GM18508 (cell line): ENCODE data around the gene IGSF21.

Experiments
- ATAC-seq: cut with Tn5 transposase; IDR thresholded peaks from one replicate; pipeline ENCODE4 v1.9.1; 2021; ENCODE audit warnings: moderate number of reproducible peaks; ENCODE audit not compliant: insufficient read depth, unreplicated experiment

Gene IGSF21

DNA sequence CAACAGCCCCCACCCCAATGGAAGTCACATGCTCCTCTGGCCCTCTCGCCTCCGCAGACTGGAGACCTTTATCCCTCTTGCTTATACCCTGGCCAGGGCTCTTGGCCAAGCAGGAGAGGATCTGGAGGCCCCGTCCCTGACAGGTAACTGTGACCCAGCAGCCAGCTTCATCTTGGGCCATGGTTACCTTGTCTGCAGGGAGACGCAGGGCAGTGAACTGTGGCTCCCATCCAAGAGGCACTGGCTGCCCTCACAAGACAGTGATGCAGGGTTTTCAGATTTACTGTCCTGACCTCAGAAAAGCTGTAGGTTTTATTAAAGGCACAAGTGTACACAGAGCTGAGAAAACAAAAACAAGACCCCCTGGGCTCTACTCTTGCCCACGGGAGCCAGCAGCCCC, 276.5 kb downstream of the IGSF21 start:
- no peak for ATAC-seq

DNA sequence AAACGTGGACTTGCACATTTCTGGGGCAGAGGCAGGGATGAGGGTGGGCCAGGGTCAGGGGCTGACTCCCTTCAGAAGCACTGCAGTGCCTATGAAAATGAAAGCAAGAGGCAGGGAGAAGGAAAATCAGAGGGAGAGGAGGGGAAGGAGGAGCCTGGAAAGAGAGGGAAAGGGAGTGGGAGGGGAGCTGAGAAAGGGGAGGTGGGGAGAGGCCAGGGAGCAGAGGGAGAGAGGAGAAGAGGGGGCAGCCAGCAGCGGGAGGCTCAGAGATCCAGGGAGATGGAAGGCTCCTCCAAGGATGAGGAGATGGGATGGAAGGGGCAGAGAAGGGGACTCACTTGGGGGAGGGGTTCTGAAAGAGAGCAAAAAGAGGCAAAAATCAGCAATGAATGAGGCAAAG, 276.9 kb downstream of the IGSF21 start:
- no peak for ATAC-seq

DNA sequence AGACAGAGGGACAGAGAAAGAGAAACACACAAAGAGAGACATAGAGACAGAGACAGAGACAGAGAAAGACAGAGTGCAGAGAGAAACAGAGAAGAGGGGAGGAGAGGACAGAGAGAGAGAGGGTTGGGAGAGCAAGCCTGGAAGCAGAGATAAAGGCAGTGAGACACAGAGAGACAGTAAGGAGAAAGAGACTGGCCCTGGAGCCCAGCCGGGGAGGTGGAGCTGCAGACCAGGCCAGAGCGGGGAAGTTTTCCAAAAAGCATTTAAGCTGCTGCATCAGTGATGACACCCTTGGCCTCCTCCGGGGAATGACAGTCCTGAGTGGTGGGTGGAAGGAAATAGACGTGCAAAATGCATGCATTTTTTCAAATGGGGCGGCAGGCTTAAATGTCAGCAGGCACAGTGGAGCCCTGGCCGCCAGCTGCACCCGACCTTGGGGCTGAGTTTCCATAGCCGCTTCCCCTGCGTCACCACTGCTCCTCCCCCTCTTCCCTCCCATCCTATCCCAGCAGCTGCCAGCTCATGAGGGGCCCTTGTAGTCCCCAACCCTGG, 277.7 kb downstream of the IGSF21 start:
- no peak for ATAC-seq

DNA sequence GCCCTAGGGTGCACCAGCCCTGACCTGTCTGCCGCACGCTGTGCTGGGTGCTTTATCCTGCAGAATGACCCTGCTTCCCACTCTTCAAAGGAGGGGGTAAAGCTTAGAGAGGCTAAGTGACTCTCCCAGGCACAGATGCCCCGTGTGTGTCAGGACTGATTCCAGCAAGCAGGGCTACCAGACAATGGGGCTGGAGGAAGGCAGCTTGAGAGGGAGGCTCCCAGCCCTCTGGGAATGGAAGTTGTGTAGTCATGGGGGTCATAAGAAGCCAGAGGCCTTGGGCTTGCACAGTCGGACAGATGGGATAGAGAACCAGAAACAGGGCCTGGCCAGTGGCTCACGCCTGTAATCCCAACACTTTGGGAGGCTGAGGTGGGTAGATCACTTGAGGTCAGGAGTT, 279.0 kb downstream of the IGSF21 start:
- no peak for ATAC-seq

DNA sequence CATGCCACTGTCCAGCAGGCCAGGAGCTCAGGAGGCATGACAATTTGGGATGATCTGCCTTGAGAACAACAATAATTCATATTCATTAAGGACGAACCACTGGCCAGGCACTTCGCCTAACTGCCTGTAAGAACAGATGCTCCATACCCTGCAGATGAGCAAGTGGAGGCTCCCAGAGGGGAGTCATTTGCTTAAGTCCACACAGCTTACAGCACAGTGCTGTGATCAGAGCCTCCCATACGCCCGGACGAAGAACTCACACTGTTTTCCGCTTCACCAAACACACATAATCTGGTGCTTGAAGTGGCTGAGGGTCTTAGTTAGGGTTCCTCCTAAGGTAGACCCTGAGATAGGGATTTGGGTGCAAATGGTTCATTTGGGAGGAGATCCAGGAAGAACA, 279.7 kb downstream of the IGSF21 start:
- ATAC-seq = no peak

DNA sequence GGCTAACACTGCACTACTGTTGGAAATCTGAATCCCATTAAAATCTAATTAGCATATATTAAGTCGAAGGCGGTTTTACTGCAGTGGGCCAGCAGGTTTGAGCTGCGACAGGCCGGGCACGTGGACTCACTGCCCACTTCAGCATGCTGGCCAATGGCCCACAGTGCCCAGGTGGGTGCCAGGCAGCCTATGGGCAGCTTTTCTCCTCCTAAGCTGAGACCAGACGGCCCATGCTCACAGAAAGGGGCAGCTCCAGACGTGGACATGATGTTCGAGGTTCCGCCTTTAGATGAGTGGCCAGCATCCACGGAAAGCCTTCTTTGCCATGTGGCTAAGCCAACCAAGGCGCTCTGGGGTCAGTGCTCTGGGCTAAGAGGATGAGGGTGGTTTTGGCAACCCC, 283.4 kb downstream of the IGSF21 start:
- no peak for ATAC-seq

DNA sequence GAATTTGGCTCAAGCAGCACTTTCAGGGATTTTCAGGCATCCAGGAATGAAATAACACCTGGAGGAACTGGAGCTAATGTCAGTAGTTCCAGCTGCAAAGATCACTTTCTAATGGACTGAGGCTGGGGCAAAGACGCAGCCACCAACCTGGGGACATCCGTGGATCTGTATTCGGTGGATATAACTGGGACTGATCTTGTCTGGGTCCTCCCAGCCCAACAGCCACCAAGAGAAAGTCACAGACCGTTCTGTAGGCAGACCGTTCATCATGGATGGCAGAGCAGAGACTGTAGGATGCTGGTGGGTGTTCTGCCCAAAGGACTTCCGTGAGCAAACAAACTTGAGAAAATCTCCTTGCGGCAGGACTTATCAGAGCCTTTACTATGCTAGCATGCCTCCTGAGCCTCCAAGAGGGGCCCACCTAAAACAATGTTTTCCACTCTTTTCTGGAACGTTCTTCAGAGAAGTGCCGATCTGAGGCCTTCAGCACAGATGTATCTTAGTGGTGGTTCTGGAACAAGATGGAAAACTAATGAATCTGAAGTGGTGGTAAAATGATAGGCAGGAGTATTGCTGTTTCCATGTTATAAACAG, 287.1 kb downstream of the IGSF21 start:
- ATAC-seq = no peak

DNA sequence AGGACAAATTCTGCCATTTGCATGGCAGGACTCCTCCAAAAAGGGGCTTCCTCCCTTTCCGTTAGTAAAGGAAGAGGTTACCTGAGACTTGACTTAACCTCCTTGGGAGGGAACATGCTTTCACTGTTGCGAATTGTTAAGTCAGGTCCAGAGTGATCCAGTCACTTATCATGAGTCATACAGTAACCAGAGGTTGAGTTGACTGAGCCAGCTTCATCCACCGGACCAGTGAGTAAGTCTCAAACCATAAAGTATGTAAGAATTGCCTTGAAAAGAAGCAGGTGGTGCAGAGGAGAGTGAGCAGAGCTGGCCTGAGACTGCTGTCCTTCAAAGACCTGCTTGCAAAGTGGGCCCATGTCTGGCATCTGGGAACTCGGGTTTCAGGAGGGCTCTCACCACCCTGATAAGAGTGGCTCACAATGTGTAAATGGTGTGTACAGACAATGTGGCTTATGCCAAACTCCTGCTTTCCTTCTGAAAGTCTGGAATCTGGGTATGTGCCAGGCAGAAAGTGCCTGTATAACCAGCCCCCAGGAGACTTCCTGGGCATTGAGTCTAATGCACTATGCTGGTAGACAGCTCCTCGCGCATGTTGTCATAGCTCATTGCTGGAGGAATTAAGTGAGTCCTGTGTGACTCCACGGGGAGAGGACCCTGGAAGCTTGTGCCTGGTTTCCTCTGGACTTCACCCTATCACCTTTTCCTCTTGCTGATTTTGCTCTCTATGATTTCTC, 288.8 kb downstream of the IGSF21 start:
- ATAC-seq = no peak

DNA sequence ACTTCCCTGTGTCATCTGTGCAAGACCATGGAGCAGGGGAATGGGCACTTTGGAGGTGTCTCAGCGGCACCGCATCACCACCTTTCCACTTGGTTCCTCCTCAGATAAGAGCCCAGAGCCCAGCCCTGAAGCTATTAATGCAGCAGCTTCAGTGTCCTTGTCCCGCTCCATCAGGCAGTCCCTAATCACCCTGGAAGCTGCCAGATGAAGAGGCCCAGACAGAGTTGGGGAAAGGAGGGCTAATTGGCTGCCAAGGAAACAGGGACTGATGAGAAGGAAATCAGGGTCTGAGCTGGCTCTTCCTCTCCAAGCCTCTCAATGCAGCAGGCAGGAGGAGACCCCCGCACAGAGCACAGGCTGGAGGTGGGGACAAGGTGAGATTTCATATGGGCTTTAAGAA, 290.0 kb downstream of the IGSF21 start:
- ATAC-seq = no peak

DNA sequence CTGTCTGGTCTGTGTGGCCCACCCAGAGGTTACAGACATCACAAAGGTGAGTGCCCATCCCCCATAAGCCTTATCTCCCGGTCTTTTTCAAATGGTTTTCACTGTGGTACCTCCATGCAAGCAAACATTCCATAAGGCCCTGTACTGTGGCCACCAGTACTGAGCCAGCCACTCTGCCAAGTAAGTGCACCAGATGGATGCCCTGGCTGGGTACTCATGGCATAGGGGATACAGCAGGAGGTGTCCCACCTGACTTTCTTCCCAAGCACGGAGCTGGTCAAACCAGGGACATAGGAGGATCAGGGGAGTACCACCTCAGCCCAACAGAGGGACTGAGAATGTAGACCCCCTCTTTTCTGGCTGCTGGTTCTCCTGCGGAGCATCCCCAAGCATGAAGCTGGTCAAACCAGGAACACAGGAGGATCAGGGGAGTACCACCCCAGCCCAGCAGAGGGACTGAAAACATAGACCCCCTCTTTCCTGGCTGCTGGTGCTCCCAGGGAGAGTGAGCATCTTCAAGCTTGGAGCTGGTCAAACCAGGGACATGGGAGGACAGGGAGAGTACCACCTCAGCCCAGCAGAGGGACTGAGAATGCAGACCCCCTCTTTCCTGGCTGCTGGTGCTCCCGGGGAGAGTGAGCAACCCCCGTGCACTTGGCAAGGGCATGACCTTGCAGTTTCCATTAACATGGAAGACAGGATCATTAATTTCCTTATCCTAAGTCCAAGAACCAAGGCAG, 291.4 kb downstream of the IGSF21 start:
- no peak for ATAC-seq

DNA sequence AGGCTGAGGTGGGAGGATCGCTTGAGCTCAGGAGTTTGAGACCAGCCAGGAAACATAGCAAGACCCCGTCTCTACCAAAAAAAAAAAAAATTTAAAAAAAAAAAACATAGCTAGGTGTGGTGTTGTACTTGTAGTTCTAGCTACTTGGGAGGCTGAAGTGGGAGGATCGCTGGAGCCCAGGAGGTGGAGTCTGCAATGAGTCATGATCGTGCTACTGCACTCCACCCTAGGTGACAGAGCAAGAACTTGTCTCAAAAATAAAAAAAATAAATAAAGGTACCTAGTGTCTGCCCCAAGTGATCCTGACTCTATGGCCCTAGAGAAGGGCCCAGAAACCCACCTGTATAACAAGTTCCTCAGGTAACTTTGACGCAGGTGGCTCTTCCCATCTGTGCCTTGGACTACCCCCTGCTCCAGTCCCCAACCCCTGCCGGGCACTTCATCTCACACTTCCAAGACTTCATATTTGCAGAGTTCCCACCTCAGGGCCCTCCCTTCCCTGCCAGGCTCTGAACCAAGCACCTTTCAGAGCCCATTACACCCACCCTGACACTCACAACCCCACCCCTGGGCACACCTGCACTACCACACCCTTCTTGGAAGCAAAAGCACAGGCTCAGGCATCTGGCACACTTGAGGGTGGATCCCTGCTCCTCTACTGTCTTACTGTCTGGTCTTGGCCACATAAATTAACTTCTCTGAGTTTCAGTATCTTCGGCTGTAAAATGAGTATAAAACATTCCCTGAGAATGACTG, 292.9 kb downstream of the IGSF21 start:
- ATAC-seq = no peak

DNA sequence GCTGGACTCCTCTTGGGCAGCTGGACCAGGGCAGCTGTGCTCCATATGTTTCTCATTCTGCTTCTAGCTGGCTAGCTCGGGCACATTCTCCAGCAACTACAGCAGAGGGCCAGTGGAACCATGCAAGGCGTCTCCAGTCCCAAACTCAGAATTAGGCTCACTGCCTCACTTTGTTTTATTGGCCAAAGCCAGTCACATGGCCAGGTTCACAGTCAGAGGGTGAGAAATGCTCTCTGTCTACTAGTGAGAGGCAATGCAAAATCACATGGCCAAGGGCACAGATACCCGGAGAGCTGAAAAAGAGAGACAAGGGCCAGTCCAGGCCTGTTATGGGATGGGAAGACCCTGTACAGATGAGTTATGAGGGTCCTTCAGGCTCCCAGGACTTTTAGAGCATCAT, 294.3 kb downstream of the IGSF21 start:
- no peak for ATAC-seq

DNA sequence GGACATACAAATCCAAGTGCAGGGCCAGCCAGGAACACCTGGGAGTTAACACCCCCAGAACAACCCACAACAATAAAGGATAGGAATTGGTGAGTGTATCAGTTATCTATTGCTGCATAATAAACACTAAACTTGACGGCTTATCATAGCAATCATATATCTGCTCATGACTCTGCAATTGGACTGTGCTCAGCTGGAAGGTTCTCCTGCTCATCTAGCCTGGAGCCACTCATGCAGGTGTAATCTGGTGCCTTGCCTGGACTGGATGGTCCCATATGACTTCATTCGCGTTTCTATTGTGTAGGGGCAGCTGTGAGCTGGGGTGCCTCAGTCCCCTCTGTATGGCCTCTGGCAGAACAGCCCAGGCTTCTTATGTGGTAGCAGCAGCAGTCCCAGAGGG, 296.9 kb downstream of the IGSF21 start:
- no peak for ATAC-seq

DNA sequence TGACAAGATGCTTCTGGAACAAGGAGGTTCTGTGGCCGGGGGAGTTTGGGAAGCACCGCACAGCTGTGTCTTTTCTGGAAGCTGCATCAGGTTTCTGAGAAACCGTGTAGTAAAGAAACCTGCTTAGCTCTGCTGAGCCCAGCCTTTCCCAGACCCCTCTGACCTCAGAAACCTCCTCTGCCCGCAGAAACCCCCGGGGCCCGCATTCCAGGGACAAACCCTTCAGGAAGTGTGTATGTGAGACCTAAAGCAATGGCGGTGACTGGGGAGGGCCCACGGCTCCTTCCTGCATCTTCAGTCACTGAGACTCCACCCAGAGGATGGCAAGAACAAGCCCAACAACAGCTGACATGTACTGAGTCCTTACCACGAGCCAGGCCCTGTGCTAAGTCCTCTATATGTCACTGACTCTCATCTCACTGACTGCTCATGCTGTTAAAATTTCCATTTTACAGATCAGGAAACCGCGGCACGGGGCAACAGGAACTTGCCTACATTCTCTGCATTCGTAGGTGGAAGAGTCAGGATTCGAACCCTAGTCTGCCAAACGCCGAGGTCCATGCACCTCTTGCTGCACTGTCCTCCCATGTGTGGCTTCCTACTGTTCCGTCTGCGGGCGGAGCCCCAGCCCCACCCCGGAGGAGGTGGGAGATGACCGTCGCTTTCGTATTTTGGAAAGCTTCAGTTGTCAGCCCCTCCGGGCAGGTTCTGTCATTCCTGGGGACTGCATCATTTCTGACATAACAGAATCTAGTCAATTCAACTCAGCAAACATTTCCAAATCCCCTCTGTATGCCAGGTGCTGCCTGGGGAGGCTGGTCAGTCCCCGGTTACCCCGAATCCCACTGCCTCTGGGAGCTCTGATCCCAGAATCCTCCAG, 299.8 kb downstream of the IGSF21 start:
- ATAC-seq = no peak

DNA sequence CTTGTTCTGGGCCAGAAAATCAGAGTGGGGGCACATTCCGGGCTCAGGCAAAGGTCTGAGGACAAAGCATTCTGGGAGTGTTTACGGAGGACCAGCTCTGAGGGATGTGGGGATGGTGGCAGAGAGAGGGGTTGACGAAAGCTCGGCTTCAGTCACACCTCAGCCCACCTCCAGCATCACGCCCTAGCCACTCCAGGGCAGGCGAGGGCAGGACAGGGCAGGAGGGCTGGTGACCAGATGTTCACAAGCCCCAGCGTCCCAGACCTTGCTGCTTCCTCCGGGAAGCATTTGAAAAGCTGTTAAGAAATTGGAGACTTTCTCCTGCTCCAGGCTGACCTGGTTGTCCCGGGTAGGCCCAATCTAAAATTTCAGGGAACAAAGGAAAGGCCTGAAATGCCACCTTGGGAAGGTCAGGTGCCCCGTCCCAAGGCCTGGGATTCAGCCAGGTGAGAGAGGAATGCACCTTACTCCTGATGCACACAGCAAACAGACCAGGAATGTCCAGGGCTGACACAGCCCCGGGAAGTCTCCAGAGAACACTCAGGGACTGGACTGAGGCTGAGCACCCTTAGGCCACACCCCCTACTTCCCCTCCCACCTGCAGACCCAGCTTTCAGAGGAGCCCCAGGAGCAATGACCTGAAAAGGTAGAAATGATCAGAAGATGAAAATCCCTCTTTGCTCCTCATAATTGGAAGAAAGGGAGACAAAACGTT, 301.2 kb downstream of the IGSF21 start:
- ATAC-seq = no peak

DNA sequence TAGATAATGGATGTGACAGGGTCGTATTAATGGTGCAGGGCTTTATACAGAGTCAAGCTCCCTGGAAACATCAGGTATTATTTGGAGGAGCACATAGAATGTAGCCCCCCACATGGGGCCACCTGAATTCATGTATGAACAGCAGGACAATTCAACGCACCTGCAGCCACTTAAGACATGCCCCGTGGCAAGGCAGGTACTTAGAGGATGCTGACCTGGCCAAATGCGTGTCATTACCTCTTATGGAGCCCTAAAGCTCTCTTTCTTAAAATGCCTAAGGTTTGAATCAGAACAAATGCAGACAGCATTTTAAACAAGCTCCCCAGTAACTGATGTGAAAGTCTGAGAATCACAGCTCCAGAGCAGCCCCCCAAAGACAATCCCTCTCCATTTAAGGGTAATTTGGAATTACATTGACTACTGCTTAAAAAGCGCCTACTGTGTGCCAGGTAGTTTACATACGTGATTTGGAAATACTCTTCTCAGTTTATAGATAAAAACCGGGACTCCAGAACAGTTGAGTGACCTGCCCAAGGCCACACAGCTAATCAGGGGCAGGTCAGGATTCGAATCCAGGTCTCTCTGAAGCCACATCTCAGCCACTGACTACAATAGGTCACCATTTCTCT, 302.1 kb downstream of the IGSF21 start:
- ATAC-seq = no peak

DNA sequence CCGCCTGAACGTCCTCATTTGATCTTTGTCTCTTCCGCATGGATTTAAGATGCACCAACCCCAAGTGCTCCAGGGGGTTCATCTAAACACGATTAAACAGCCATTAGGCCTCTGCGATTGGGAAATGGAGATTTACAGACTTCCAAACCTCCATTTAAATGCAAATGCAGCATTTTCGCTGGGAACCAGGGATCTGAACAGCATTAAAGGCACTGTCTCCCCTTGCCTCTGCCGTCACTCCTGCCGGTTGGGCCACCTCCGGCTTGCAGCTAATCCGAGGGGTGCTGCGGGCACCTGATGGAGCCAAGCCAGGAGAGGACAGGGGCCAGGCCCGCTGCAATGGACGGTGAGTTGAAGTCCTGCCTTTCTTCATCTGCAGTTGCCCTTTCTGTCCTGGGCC, 302.8 kb downstream of the IGSF21 start:
- ATAC-seq = no peak

DNA sequence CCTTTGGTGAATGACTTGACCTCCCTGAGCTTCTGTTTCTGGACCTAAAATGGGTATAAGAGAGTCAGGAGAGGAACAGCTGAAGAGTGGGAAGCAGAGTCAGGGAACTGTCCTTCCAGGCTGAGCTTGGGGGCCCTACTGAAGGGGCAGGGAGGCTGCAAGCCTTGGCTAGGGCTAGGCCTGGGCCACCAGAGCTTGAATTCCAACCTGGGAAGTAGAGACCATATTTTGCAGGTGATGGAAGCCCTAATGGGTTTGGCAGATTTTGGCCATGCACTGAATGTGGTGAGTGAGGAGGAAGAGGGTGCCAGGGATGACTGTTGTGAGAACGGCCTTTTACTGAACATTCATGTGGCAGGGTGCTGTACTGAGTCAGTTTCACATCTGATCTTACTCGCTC, 303.7 kb downstream of the IGSF21 start:
- ATAC-seq = no peak
